Osteoblast (primary cell): ENCODE results near the gene TENT5C. TPM values are rescaled to one million over a fixed set of nuclear protein-coding genes. Genes with fewer than 3 reads are reported as not detected.
A peak's percentile ranks its signal among the peaks of the same experiment; 100 is the strongest.

Experiments
- DNase-seq: peaks from one replicate; pipeline ENCODE4 v3.0.0; 2011; ENCODE audit warnings: low spot score, mixed read lengths; ENCODE audit not compliant: insufficient read length; ENCODE audit errors: missing footprints
- H2AFZ ChIP-seq: 2 replicates; pipeline ENCODE4 v1.6.0; 2011; ENCODE audit warnings: mild to moderate bottlenecking, low read length
- H3K27ac ChIP-seq: 2 replicates; pipeline ENCODE4 v1.5.1; 2011; ENCODE audit warnings: mild to moderate bottlenecking, low read depth, low read length, moderate library complexity
- H3K27me3 ChIP-seq: 2 replicates; pipeline ENCODE4 v1.6.0; 2012; ENCODE audit warnings: mild to moderate bottlenecking, control low read depth, inconsistent platforms, low read length, moderate library complexity; ENCODE audit not compliant: insufficient read depth
- H3K36me3 ChIP-seq: 2 replicates; pipeline ENCODE4 v1.5.1; 2011; ENCODE audit warnings: mild to moderate bottlenecking, low read length, control low read depth, moderate library complexity; ENCODE audit not compliant: insufficient read depth
- H3K4me1 ChIP-seq: 2 replicates; pipeline ENCODE4 v1.5.1; 2011; ENCODE audit warnings: mild to moderate bottlenecking, low read length, control low read depth, moderate library complexity; ENCODE audit not compliant: insufficient read depth
- H3K4me2 ChIP-seq: 2 replicates; pipeline ENCODE4 v1.6.0; 2011; ENCODE audit warnings: mild to moderate bottlenecking, low read length; ENCODE audit not compliant: insufficient read depth
- H3K4me3 ChIP-seq: fragments of 200-600 bp; sonication (generic); 3 replicates; pipeline ENCODE4 v1.5.1; 2012; ENCODE audit warnings: mild to moderate bottlenecking, low read length, inconsistent platforms; ENCODE audit not compliant: insufficient read depth
- H3K79me2 ChIP-seq: 2 replicates; pipeline ENCODE4 v1.6.0; 2012; ENCODE audit warnings: mild to moderate bottlenecking, low read length, control low read depth, inconsistent platforms; ENCODE audit not compliant: insufficient read depth
- H3K9me3 ChIP-seq: 2 replicates; pipeline ENCODE4 v1.5.1; 2011; ENCODE audit warnings: low read depth, low read length, control low read depth
- H4K20me1 ChIP-seq: 2 replicates; pipeline ENCODE4 v1.6.0; 2012; ENCODE audit warnings: mild to moderate bottlenecking, low read length, control low read depth; ENCODE audit not compliant: insufficient read depth
- CTCF ChIP-seq: IDR thresholded peaks from 2 replicates; pipeline ENCODE4 v1.5.1; 2011; ENCODE audit warnings: mild to moderate bottlenecking, low read depth, low read length, moderate library complexity; ENCODE audit errors: extremely low read depth
- total RNA-seq: library from RNA; depleted of rRNA; stranded (reverse); fragments of >200 nt; gene quantifications from 2 replicates; pipeline ENCODE4 v1.2.3, GENCODE V29; 2012

The TENT5C gene
- total RNA-seq, 1 donor: 0.36 TPM

GRCh38 chr1:117565076-117565556 lies 40.7 kb upstream of the TENT5C start:
- Histone ChIP-seq H3K27ac (no peak overlapping the region), H3K27me3 (peaks cover 15% of the 10 kb centered on the region), H3K36me3 (no peaks in the 10 kb centered on the region), H4K20me1 (no peaks in the 10 kb centered on the region), H3K4me3 (no peak overlapping the region), H3K4me2 (no peak overlapping the region), H3K79me2 (no peaks in the 10 kb centered on the region), H3K9me3 (no peaks in the 10 kb centered on the region), H3K4me1 (no peaks in the 10 kb centered on the region), H2AFZ (no peak overlapping the region)
- DNase-seq: peak; percentile 6
- TF ChIP-seq CTCF: no peak

- H3K79me2 ChIP-seq: no peaks in the 10 kb centered on the region
- no peak overlapping the region for H3K27ac ChIP-seq
- H3K27me3 ChIP-seq: peaks cover 19% of the 10 kb centered on the region
- H2AFZ ChIP-seq: no peak overlapping the region
- H3K36me3 ChIP-seq: no peaks in the 10 kb centered on the region
- no peak overlapping the region for H3K4me2 ChIP-seq
- DNase-seq: no peak
- TF ChIP-seq CTCF: no peak
- H4K20me1 ChIP-seq: no peaks in the 10 kb centered on the region
- no peak overlapping the region for H3K4me3 ChIP-seq
- H3K9me3 ChIP-seq: no peaks in the 10 kb centered on the region
- H3K4me1 ChIP-seq: no peaks in the 10 kb centered on the region
Measured at GRCh38 chr1:117565745-117566455, 39.9 kb upstream of the TENT5C start.

- H4K20me1 ChIP-seq: no peaks in the 10 kb centered on the region
- no peak for TF ChIP-seq CTCF
- H3K4me1 ChIP-seq: no peaks in the 10 kb centered on the region
- H3K4me2 ChIP-seq: no peak overlapping the region
- H3K27ac ChIP-seq: no peak overlapping the region
- H2AFZ ChIP-seq: no peak overlapping the region
- H3K9me3 ChIP-seq: no peaks in the 10 kb centered on the region
- no peaks in the 10 kb centered on the region for H3K79me2 ChIP-seq
- DNase-seq: no peak
- no peak overlapping the region for H3K4me3 ChIP-seq
- H3K36me3 ChIP-seq: no peaks in the 10 kb centered on the region
- peaks cover 20% of the 10 kb centered on the region for H3K27me3 ChIP-seq
Measured at GRCh38 chr1:117566556-117566955, 39.3 kb upstream of the TENT5C start.

GRCh38 chr1:117567435-117567834 lies 38.4 kb upstream of the TENT5C start:
- no peak overlapping the region for H3K4me3 ChIP-seq
- H3K36me3 ChIP-seq: no peaks in the 10 kb centered on the region
- no peak for TF ChIP-seq CTCF
- no peaks in the 10 kb centered on the region for H3K79me2 ChIP-seq
- H4K20me1 ChIP-seq: no peaks in the 10 kb centered on the region
- no peaks in the 10 kb centered on the region for H3K4me1 ChIP-seq
- H3K4me2 ChIP-seq: no peak overlapping the region
- H3K27me3 ChIP-seq: peaks cover 20% of the 10 kb centered on the region
- DNase-seq: no peak
- no peak overlapping the region for H3K27ac ChIP-seq
- no peak overlapping the region for H2AFZ ChIP-seq
- no peaks in the 10 kb centered on the region for H3K9me3 ChIP-seq
